NOMO-1 treated with dmso at 0.1 percent for 144 hours (cell line): ENCODE results near the gene ALDH1A2.

Experiments used
- DNase-seq: peaks from one replicate; lab custom pipeline; 2025; ENCODE audit not compliant: unreplicated experiment; lab: John Stamatoyannopoulos, UW

Gene ALDH1A2

GRCh38 chr15:57911247-57911646, 154.3 kb downstream of the ALDH1A2 start:
- DNase-seq = no peak

- DNase-seq = no peak
Observed at GRCh38 chr15:57910672-57911071, 154.8 kb downstream of the ALDH1A2 start.

GRCh38 chr15:57909388-57909787, 156.1 kb downstream of the ALDH1A2 start:
- DNase-seq = no peak

GRCh38 chr15:57903626-57904025, 161.9 kb downstream of the ALDH1A2 start:
- no peak for DNase-seq
